H1 (cell line): ENCODE measurements around the gene SLC16A5. TPM values are rescaled to one million over a fixed set of nuclear protein-coding genes. Genes with fewer than 3 reads are reported as not detected.

Experiments
- CTCF ChIA-PET: fragments of 300-600 bp; sonication (Branson Sonifier 250); formaldehyde crosslinking; loops from one replicate; lab custom pipeline; 2021; ENCODE audit not compliant: partially characterized antibody; lab: Charles Lee
- POLR2A ChIA-PET: fragments of 300-600 bp; sonication (Branson Sonifier 250); formaldehyde crosslinking; loops from one replicate; lab custom pipeline; 2021; ENCODE audit warnings: inconsistent platforms; ENCODE audit not compliant: partially characterized antibody; lab: Charles Lee
- DNase-seq, 2 experiments: peaks; one replicate each; pipeline versions ENCODE4 v3.0.0 to v3.0.0-alpha.2; 2010 to 2022; ENCODE audit warnings: low spot score in 2 of 2, low read depth in 1 of 2, mixed read lengths in 1 of 2
- FAIRE-seq: peaks from 2 replicates; lab custom pipeline; 2011; peaks lifted over from hg19 to GRCh38; lab: Jason Lieb, UNC
- H2AFZ ChIP-seq: 2 replicates; pipeline ENCODE4 v1.8.1; 2012; ENCODE audit warnings: low read length, inconsistent platforms
- H2AK5ac ChIP-seq: 2 replicates; pipeline ENCODE4 v1.6.1; 2013; ENCODE audit warnings: low read depth, low read length
- H2BK120ac ChIP-seq: replicated peaks from 2 replicates; pipeline ENCODE3; 2013; ENCODE audit warnings: low read depth, low read length, inconsistent platforms
- H2BK12ac ChIP-seq: 2 replicates; pipeline ENCODE4 v1.6.1; 2013; ENCODE audit warnings: low read depth, low read length
- H2BK15ac ChIP-seq: 2 replicates; pipeline ENCODE4 v1.6.1; 2013; ENCODE audit warnings: low read length
- H2BK20ac ChIP-seq: 2 replicates; pipeline ENCODE4 v1.6.1; 2013; ENCODE audit warnings: low read length
- H2BK5ac ChIP-seq: 2 replicates; pipeline ENCODE4 v1.6.1; 2013; ENCODE audit warnings: low read depth, low read length
- H3K14ac ChIP-seq: 2 replicates; pipeline ENCODE4 v1.6.1; 2013; ENCODE audit warnings: inconsistent platforms; ENCODE audit not compliant: insufficient read length
- H3K18ac ChIP-seq: 2 replicates; pipeline ENCODE4 v1.6.1; 2013; ENCODE audit warnings: low read length; ENCODE audit errors: extremely low read depth
- H3K23ac ChIP-seq: 2 replicates; pipeline ENCODE4 v1.6.1; 2013; ENCODE audit warnings: inconsistent platforms; ENCODE audit not compliant: insufficient read length
- H3K23me2 ChIP-seq: 2 replicates; pipeline ENCODE4 v1.6.1; 2013; ENCODE audit warnings: low read depth, low read length
- H3K27ac ChIP-seq: 2 replicates; pipeline ENCODE4 v1.6.1; 2011; ENCODE audit warnings: low read depth, low read length, inconsistent platforms
- H3K27me3 ChIP-seq, 4 experiments: replicated peaks in 1 of 4; 1 replicate in 1 of 4; 2 replicates in 3 of 4; pipeline versions ENCODE4 v1.6.1 to v1.8.1; 2011 to 2013; ENCODE audit warnings: low read length in 3 of 4, mild to moderate bottlenecking in 3 of 4, inconsistent platforms in 2 of 4, mixed read lengths in 2 of 4, moderate library complexity in 1 of 4; ENCODE audit not compliant: control insufficient read depth in 3 of 4, insufficient read depth in 3 of 4; ENCODE audit errors: extremely low read depth in 1 of 4
- H3K36me3 ChIP-seq, 4 experiments: 2 replicates each; pipeline versions ENCODE4 v1.6.1 to v1.8.1; 2011 to 2013; ENCODE audit warnings: mild to moderate bottlenecking in 4 of 4, low read length in 3 of 4, moderate library complexity in 2 of 4, control low read depth in 1 of 4, inconsistent platforms in 1 of 4; ENCODE audit not compliant: insufficient read depth in 4 of 4, control insufficient read depth in 2 of 4
- H3K4ac ChIP-seq: replicated peaks from 2 replicates; pipeline ENCODE3; 2013; ENCODE audit warnings: low read length, low read depth, mixed read lengths, inconsistent platforms; ENCODE audit not compliant: insufficient read length
- H3K4me1 ChIP-seq, 4 experiments: replicated peaks in 1 of 4; 1 replicate in 1 of 4; 2 replicates in 3 of 4; pipeline versions ENCODE4 v1.6.1 to v1.8.1; 2011 to 2013; ENCODE audit warnings: low read length in 3 of 4, inconsistent platforms in 2 of 4, mixed read lengths in 1 of 4; ENCODE audit not compliant: insufficient read depth in 4 of 4, control insufficient read depth in 3 of 4
- H3K4me2 ChIP-seq, 2 experiments: 2 replicates each; pipeline versions ENCODE4 v1.6.1 to v1.8.1; 2011 to 2013; ENCODE audit warnings: low read depth in 2 of 2, low read length in 2 of 2, control low read depth in 1 of 2, inconsistent platforms in 1 of 2, mild to moderate bottlenecking in 1 of 2; ENCODE audit not compliant: insufficient read depth in 1 of 2
- H3K4me3 ChIP-seq, 4 experiments: fragments of 200-600, 300-600 bp in 1 of 4; sonication (generic), shearing (Covaris generic), sonication (Bioruptor Twin) in 1 of 4; 2 replicates each; pipeline versions ENCODE4 v1.5.1 to v1.8.1; 2011 to 2016; ENCODE audit warnings: low read length in 4 of 4, low read depth in 3 of 4, control low read depth in 2 of 4, inconsistent platforms in 2 of 4, mild to moderate bottlenecking in 2 of 4, mixed read lengths in 1 of 4, moderate library complexity in 1 of 4; ENCODE audit not compliant: insufficient read depth in 2 of 4; ENCODE audit errors: extremely low read depth in 1 of 4
- H3K56ac ChIP-seq: replicated peaks from 2 replicates; pipeline ENCODE3; 2013; ENCODE audit warnings: low read depth, mild to moderate bottlenecking, mixed read lengths, low read length, inconsistent platforms; ENCODE audit not compliant: insufficient read length
- H3K79me1 ChIP-seq: 2 replicates; pipeline ENCODE4 v1.6.1; 2013; ENCODE audit warnings: low read depth, low read length, control low read depth
- H3K79me2 ChIP-seq, 2 experiments: 2 replicates each; pipeline versions ENCODE4 v1.6.1 to v1.8.1; 2012 to 2013; ENCODE audit warnings: low read length in 2 of 2, mild to moderate bottlenecking in 2 of 2, inconsistent platforms in 1 of 2; ENCODE audit not compliant: insufficient read depth in 2 of 2, control insufficient read depth in 1 of 2
- H3K9ac ChIP-seq, 4 experiments: replicated peaks in 1 of 4; 1 replicate in 1 of 4; 2 replicates in 3 of 4; pipeline versions ENCODE4 v1.6.1 to v1.8.1; 2011 to 2013; ENCODE audit warnings: low read depth in 3 of 4, low read length in 3 of 4, control low read depth in 2 of 4, mild to moderate bottlenecking in 2 of 4, moderate library complexity in 2 of 4, inconsistent platforms in 1 of 4; ENCODE audit errors: extremely low read depth in 1 of 4
- H3K9me3 ChIP-seq, 2 experiments: 2 replicates each; pipeline versions ENCODE4 v1.6.1 to v1.8.1; 2012 to 2013; ENCODE audit warnings: mild to moderate bottlenecking in 2 of 2, moderate library complexity in 2 of 2, control low read depth in 1 of 2, inconsistent platforms in 1 of 2, low read depth in 1 of 2, low read length in 1 of 2, mixed read lengths in 1 of 2; ENCODE audit not compliant: insufficient read depth in 2 of 2
- H4K20me1 ChIP-seq, 2 experiments: replicated peaks in 1 of 2; 2 replicates each; pipeline versions ENCODE3 to v1.8.1; 2011 to 2013; ENCODE audit warnings: inconsistent platforms in 2 of 2, low read length in 2 of 2, mild to moderate bottlenecking in 1 of 2; ENCODE audit not compliant: insufficient read depth in 2 of 2, control insufficient read depth in 1 of 2
- H4K5ac ChIP-seq: 2 replicates; pipeline ENCODE4 v1.6.1; 2013; ENCODE audit warnings: low read length, low read depth, mixed read lengths, inconsistent platforms; ENCODE audit not compliant: insufficient read length
- H4K8ac ChIP-seq: 2 replicates; pipeline ENCODE4 v1.8.0; 2013; ENCODE audit warnings: mild to moderate bottlenecking, moderate library complexity, low read length, inconsistent platforms; ENCODE audit not compliant: insufficient read depth; ENCODE audit errors: extremely low read depth
- H4K91ac ChIP-seq: replicated peaks from 2 replicates; pipeline ENCODE3; 2013; ENCODE audit warnings: low read length, mixed read lengths, inconsistent platforms; ENCODE audit not compliant: insufficient read length
- CBX5 ChIP-seq: fragments of 300-800, 300-1000 bp; sonication (generic); IDR thresholded peaks from 2 replicates; pipeline ENCODE4 v1.7.1; 2016; ENCODE audit warnings: antibody characterized with exemption, low read length, low read depth
- KDM4A ChIP-seq: IDR thresholded peaks from one replicate; pipeline ENCODE4 v1.7.1; 2012; ENCODE audit warnings: low read depth, mild to moderate bottlenecking, moderate library complexity, low read length, inconsistent platforms; ENCODE audit not compliant: severe bottlenecking
- NANOG ChIP-seq: IDR thresholded peaks from 2 replicates; pipeline ENCODE4 v1.6.1; 2011; ENCODE audit warnings: low read length, low read depth, mild to moderate bottlenecking, inconsistent platforms; ENCODE audit not compliant: insufficient read depth, poor library complexity, severe bottlenecking
- PHF8 ChIP-seq: fragments of 200-600 bp; sonication (generic); conservative IDR thresholded peaks from 2 replicates; pipeline ENCODE4 v1.7.1; 2012; ENCODE audit warnings: low read depth, mild to moderate bottlenecking, inconsistent platforms, low read length, moderate library complexity
- POU5F1 ChIP-seq: IDR thresholded peaks from 2 replicates; pipeline ENCODE4 v1.6.1; 2011; ENCODE audit warnings: low read depth, mild to moderate bottlenecking, low read length, moderate library complexity
- SAP30 ChIP-seq: fragments of 300-600 bp; sonication (generic); IDR thresholded peaks from 2 replicates; pipeline ENCODE4 v1.7.1; 2012; ENCODE audit warnings: low read length, moderate library complexity, mild to moderate bottlenecking, inconsistent platforms; ENCODE audit not compliant: insufficient read depth, insufficient replicate concordance
- SP1 ChIP-seq: IDR thresholded peaks from 2 replicates; pipeline ENCODE4 v1.6.1; 2011; ENCODE audit warnings: low read depth, low read length
- SUZ12 ChIP-seq: fragments of 200-600 bp; sonication (generic); IDR thresholded peaks from 2 replicates; pipeline ENCODE4 v1.6.1; 2012; ENCODE audit warnings: mild to moderate bottlenecking, inconsistent platforms, low read length, moderate library complexity, mixed read lengths
- TAF1 ChIP-seq: IDR thresholded peaks from 2 replicates; pipeline ENCODE4 v1.6.1; 2011; ENCODE audit warnings: mild to moderate bottlenecking, low read depth, low read length
- TBP ChIP-seq: IDR thresholded peaks from 2 replicates; pipeline ENCODE4 v1.6.1; 2011; ENCODE audit warnings: low read depth, low read length, improper control_type of control experiment
- TCF12 ChIP-seq: IDR thresholded peaks from 2 replicates; pipeline ENCODE4 v1.6.1; 2011; ENCODE audit warnings: low read depth, mild to moderate bottlenecking, low read length
- TEAD4 ChIP-seq: IDR thresholded peaks from 2 replicates; pipeline ENCODE4 v1.6.1; 2012; ENCODE audit warnings: low read depth, low read length, inconsistent platforms, mixed read lengths
- WGBS, 2 experiments: shearing (Covaris generic) in 1 of 2; methylation state at CpG; one replicate each; pipeline versions ENCODE4 v1.1.6 to v1.1.7; 2013 to 2015; ENCODE audit warnings: low lambda C conversion rate in 2 of 2, mixed read lengths in 2 of 2, inconsistent platforms in 1 of 2, low coverage in 1 of 2, missing lambda C conversion rate in 1 of 2; ENCODE audit not compliant: insufficient replicate concordance in 2 of 2, insufficient coverage in 1 of 2, insufficient read length in 1 of 2; ENCODE audit errors: extremely low coverage in 1 of 2, missing lambda C conversion rate in 1 of 2; 5-methylcytosine and 5-hydroxymethylcytosine counted together
- polyA plus RNA-seq, 7 experiments: library from polyadenylated mRNA; depleted of rRNA in 3 of 7; stranded (reverse) in 5 of 7; unstranded in 2 of 7; fragments of >200 nt in 5 of 7; fragments of 200-250 nt in 2 of 7; gene quantifications; 1 replicate in 5 of 7; 2 replicates in 1 of 7; 4 replicates in 1 of 7; pipeline versions ENCODE4 v1.2.1 to v1.2.3, GENCODE V29; 2011 to 2013; ENCODE audit warnings: missing spikeins in 2 of 7, mixed read lengths in 2 of 7
- total RNA-seq: library from RNA; stranded (reverse); fragmentation: NEBNext Ultra II Directional; extraction: Animal tissue kit (Norgen Biotek cat#: 25700); gene quantifications from 2 replicates; pipeline ENCODE4 v1.2.1, GENCODE V29; 2021
- TF ChIP-seq, protein P1 (sequence below): IDR thresholded peaks from 2 replicates; pipeline ENCODE4 v1.6.1; 2011; ENCODE audit warnings: low read depth, mild to moderate bottlenecking, low read length; ENCODE audit not compliant: insufficient read depth

The SLC16A5 gene
- total and polyA plus RNA-seq, 2 of the 8 experiments (the other 6 are each of a cell fraction or from before 2014, with no cell fraction given), result 17.1 to 34.7 TPM

DNA sequence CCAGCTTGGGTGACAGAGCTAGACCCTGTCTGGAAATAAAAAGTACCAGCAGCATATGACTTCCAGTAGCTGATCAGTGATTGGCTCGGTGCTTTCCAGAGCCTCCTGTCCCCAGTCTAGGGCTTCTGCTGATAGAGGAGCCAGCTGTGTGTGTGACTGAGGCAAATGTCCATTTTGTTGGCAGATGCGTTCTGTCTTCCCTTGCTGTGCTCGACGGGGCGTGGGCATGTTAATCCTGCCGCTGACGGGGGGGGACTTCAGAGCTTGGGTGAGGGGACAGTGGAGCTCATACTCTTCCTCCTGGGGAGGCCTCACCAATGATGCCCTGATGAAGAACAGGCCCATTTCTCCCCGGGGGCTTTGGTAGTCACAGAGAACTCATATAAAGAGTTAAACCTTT lies 26.1 kb upstream of the SLC16A5 start:
- no peak overlapping the region for H3K23ac ChIP-seq
- ChIA-PET CTCF (interaction anchor here (0.8 to 8.1 kb wide), 16 partner anchors 11 to 441 kb away, joined by 3 to 81 read pairs (median 7); partner anchors contain the start of genes KCTD2, NT5C and SLC16A5), POLR2A (interaction anchor here (1.7 kb wide), 1 partner anchor 122 kb away, joined by 5 read pairs; no protein-coding TSS in a partner anchor)
- H4K5ac ChIP-seq, result no peak overlapping the region
- H3K4me3 ChIP-seq, result no peak overlapping the region
- peaks cover 2% of the 10 kb centered on the region for H3K79me1 ChIP-seq
- peaks cover 0 to 1% of the 10 kb centered on the region in 2 experiments; a peak in 1 of 4 replicates for H3K79me2 ChIP-seq
- H3K9ac ChIP-seq, result no peak overlapping the region
- no peaks in the 10 kb centered on the region for H3K9me3 ChIP-seq
- H3K4ac ChIP-seq, result no peak overlapping the region
- peaks cover 20 to 59% (median 45%) of the 10 kb centered on the region in 4 experiments for H3K36me3 ChIP-seq
- no peak overlapping the region for H4K8ac ChIP-seq
- no peak overlapping the region for H3K27ac ChIP-seq
- no peaks in the 10 kb centered on the region for H3K23me2 ChIP-seq
- H2BK20ac ChIP-seq, result no peak overlapping the region
- FAIRE-seq (no peak), DNase-seq (no peak)
- no peak overlapping the region for H2BK12ac ChIP-seq
- H4K20me1 ChIP-seq, result peaks cover 3 to 12% of the 10 kb centered on the region in 2 experiments
- no peak overlapping the region for H2AK5ac ChIP-seq
- H3K4me2 ChIP-seq, result no peak overlapping the region
- no peak overlapping the region for H2BK120ac ChIP-seq
- H4K91ac ChIP-seq, result no peak overlapping the region
- H3K27me3 ChIP-seq, result no peaks in the 10 kb centered on the region
- H3K18ac ChIP-seq, result no peak overlapping the region
- no peak overlapping the region for H2AFZ ChIP-seq
- H3K14ac ChIP-seq, result no peak overlapping the region
- 90% methylated on average over 8 of the region's 8 CpGs; no CpG with 5 or more reads in 1 of the 2 experiments for WGBS, 2 experiments
- H3K4me1 ChIP-seq, result no peaks in the 10 kb centered on the region; a peak in 1 of 7 replicates
- no peak overlapping the region for H2BK5ac ChIP-seq
- H2BK15ac ChIP-seq, result no peak overlapping the region
- TF ChIP-seq KDM4A (no peak), TBP (no peak), CBX5 (no peak), NANOG (no peak), POU5F1 (no peak), SP1 (no peak), SUZ12 (no peak), PHF8 (no peak), TCF12 (no peak), SAP30 (no peak), TAF1 (no peak), TEAD4 (no peak)
- TF ChIP-seq, protein P1, sequence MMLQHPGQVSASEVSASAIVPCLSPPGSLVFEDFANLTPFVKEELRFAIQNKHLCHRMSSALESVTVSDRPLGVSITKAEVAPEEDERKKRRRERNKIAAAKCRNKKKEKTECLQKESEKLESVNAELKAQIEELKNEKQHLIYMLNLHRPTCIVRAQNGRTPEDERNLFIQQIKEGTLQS, result no peak
- no peak overlapping the region for H3K56ac ChIP-seq
